GM21576 (cell line): ENCODE results near the gene TSPEAR.
"Not testable (repeated sequence)": the region's sequence is repeated elsewhere in the genome, so short reads cannot be mapped to it uniquely, and the experiment has no call there.

ENCODE experiments used
- ATAC-seq: cut with Tn5 transposase; IDR thresholded peaks from one replicate; pipeline ENCODE4 v1.9.1; 2021; ENCODE audit warnings: mild to moderate bottlenecking, moderate library complexity; ENCODE audit not compliant: unreplicated experiment

TSPEAR gene

DNA sequence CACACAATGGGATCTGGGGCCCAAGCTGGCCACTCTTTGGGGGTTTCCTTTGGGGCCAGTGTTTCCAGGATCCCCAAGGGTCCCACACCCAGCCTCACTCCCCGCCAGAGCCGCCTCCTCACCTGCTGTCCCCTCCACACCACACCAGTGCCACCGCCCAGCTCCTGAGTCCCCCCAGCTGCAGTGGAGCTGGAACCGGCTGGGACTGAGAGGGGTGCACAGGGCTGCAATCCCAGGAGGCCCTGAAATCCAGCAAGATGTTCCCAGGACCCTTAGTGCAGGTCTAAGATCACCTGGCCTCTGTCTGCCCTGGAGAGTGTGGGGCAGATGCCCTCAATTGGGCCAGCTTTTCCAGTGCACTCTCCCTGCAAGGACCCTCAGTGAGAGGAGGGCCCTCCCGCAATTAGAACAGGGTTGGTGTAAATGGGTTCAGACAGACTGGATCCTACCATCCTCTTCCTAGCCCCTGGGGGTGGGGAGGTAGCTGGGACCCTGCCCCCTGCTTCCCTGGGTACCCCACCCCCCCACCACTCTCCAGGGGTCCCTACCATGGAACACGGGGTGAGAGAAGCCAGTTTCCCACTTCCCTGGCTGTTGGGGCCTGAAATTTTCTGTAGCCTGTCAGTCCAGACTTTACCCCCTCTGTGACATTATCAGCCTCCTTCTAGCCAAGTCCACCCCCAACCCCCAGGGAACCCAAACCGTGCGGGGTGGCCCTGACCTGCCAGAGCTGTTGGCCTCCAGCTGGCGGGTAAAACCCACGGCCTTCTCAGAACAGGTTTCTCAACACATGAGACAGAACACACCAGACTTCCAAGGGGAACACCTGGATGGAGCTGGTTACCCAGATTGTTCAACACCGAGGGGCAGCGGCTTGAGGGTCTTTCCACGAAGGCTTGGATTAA is 7.4 kb downstream of the TSPEAR start:
- ATAC-seq, result no peak

DNA sequence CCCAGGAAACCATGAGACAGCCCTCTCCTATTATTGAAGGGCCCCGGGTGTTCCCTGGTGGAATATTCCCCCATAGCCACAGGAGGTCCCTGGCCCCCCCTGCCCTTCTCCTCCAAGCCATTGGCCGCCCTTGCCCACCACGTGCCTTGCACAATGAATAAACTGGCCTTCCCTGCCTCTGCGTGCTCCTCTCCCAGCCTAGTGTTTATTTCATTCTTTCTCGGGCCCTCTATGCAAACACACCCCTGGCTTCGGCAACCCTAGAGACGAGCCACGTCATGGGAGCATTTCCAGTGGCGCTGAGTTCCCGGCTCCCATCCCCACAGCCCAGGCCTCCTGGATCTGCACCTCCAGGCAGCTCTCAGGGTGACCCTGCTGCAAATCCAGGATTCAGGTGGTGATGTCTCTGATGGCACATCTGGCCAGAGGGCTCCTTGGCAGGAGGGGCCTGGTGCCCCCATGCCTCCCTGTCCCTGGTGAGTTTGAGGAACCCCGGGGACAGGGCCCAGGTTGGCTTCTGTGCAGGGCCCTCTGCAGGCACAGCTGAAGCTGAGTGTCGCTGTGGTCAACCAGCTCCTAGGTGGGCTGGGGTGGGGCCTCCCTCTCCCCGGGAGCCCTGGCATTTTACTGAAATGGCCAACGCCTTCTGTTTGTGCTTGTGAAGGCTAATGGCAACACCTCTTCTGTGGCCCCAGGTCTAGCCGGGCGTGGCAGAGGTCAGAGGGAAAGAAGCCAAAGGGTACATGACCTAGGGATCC is 8.2 kb downstream of the TSPEAR start:
- ATAC-seq, result no peak

DNA sequence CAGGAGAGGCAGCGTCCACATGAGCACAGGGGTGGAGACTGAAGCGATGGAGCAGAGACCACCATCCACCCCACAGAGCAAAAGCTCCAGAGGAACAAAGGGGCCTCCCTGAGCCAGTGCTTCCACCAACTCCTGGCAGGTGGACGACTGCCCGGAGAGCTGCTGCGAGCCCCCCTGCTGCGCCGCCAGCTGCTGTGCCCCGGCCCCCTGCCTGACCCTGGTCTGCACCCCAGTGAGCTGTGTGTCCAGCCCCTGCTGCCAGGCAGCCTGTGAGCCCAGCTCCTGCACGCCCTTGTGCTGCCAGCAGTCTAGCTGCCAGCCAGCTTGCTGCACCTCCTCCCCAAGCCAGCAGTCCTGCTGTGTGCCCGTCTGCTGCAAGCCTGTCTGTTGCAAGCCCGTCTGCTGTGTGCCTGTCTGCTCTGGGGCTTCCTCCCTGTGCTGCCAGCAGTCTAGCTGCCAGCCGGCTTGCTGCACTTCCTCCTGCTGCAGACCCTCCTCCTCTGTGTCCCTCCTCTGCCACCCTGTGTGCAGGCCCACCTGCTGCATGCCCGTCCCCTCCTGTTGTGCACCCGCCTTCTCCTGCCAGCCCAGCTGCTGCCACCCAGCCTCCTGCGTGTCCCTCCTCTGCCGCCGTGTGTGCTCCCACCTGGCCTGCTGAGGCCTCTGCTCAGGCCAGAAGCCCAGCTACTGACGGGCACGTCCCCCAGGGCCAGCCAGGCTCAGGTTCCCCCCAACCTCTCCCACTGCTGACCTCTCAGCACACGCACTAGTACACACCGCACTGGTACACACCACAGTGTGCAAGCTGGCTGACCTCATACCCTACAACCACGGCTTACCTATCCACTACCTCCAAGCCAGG is 9.0 kb downstream of the TSPEAR start:
- no peak for ATAC-seq

DNA sequence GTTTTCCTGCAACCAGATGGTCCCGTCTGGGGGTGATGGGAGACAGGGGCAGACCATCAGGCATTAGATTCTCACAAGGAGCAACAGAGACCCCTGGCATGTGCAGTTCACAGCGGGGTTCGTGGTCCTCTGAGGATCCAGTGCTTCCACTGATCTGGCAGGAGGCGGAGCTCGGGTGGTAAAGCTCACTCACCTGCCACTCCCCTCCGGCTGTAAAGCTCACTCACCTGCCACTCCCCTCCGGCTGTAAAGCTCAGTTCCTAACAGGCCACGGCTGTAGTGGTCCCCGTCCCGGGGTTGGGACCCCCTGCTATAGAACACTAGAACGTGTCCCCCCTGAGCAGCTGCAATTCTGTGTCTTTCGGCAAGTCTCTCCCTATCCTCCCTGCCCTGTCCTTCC is 9.8 kb downstream of the TSPEAR start:
- ATAC-seq, result no peak

DNA sequence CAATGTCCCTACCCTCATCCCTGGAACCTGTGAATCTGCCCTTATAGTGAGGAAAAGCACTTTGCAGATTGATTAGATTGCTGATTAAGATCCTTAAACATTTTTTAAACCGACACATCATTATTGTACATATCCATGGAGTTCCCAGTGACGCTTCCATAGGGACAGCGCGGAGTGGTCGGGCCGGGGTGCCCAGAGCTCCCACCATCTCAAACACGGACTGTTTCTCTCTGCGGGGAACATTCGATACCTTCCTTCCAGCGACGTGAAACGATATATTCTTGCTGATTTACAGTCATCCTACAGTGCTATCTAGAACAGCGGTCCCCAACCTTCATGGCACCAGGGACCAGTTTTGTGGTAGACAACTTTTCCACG is 10.4 kb downstream of the TSPEAR start:
- no peak for ATAC-seq

DNA sequence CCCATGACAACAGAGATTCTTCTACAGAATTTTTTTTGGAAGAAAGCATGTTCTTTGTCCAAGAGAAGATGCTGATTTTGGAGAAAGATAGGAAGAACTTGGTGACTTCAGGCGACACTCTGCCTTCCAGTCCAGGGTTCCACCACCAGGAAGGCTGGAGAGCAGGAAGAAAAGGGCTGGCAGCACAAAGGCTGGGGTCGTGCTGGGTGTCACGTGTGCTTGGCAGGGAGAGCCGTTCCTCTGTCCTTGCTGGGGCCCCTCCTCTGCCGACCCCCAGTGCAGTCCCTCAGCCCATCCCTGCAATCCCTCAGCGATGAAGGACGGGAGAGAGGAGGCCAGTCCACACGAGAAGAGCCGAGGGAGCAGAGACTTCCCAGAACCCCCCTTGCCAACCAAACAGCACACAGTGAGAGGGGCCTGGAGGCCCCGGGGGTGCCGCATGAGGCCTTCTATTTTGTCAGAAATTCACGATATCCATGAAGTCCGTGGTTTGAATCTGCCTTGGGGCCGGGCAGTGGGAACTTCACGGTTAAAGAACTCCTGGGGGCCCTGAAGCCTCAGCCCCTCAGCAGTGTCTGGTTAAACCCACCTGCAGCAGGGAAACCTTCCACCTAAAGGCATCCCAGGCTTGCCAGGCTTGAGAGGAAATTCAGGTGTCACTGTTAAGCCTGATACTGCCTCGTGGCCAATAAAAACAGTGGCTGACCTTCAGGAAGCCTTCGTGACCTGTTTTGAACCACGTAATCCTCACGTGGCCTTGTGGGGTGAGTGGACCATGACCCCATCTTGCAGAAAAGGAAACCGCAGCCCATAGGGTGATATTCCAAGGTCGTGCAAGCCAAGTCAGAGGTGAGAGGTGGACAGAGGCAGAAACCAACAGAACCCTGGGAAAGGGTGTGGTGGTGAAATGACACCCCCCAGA is 11.0 kb downstream of the TSPEAR start:
- no peak for ATAC-seq

DNA sequence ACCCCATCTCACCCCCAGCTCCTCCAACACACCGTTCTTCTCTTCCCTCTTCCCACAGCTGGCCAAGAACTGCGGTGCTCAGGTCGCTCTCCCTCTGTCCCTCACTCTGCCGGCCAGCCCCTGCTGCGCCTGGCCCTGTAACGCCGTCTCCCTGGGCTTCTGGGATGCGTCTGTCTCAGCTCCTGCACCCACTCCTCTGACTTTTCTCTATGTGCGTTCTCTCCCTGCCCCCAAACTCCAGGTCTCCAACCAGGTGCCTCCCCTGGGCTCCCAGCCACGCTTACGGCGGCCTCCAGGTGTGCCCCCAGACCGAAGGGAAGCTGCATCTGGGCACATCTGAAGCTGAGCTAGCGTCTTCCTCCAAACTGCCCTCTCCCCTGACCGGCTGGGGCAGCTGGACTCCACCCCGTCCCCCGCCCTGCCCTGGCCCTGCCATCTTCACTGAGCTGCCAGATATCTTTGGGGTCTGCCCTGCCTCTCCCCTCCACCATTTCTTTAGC is 11.8 kb downstream of the TSPEAR start:
- no peak for ATAC-seq

DNA sequence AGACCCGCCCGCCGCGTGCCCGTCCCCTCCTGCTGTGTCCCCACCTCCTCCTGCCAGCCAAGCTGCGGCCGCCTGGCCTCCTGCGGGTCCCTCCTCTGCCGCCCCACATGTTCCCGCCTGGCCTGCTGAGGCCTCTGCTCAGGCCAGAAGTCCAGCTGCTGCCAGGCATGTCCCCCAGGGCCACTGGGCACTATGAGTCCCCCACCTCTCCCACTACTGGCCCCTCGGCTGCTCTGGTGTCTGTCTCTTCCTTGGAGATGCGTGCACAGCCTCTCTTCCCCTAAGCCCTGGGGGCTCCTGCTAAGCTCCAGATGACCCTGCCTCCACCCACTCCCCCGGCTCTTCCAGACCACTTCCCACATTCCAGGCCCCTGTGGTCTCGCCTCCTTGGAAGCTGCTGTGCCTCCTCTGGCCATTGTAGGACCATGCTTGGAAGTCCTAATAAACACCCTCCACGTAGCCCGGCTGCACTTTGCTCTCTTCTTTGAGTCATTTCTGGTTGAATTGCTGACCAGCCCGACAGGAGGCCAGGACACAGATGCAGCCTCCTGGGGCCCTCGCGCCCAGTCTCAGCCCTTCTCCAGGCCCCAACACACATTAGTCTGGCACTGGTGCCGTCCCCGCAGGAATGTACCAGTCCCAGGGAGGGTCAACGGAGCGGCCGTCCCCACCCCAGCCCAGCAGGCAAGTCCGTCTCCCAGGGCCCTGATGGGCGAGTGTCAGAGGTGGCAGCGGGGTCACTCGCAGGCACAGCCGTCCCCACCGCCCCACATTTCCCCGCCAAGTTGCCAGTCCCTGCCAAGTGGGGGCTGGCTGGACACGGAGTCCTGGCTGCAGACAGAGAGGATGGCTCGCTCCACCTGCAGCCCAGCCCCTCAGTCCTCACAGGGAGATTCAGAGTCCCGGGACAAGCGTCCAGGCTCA is 13.3 kb downstream of the TSPEAR start:
- ATAC-seq, result no peak

DNA sequence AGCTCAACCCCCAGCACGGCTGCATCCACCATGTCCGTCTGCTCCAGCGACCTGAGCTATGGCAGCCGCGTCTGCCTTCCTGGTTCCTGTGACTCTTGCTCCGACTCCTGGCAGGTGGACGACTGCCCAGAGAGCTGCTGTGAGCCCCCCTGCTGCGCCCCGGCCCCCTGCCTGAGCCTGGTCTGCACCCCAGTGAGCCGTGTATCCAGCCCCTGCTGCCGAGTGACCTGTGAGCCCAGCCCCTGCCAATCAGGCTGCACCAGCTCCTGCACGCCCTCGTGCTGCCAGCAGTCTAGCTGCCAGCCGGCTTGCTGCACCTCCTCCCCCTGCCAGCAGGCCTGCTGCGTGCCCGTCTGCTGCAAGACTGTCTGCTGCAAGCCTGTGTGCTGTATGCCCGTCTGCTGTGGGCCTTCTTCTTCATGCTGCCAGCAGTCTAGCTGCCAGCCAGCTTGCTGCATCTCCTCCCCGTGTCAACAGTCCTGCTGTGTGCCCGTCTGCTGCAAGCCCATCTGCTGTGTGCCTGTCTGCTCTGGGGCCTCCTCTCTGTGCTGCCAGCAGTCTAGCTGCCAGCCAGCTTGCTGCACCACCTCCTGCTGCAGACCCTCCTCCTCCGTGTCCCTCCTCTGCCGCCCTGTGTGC is 14.1 kb downstream of the TSPEAR start, which contains the start of gene KRTAP10-12:
TSS of gene KRTAP10-12 (plus strand) at position 1 of the 639 bp plus-strand sequence. CDS start at position 31, 30 bp downstream.
- ATAC-seq, result not testable (repeated sequence)

DNA sequence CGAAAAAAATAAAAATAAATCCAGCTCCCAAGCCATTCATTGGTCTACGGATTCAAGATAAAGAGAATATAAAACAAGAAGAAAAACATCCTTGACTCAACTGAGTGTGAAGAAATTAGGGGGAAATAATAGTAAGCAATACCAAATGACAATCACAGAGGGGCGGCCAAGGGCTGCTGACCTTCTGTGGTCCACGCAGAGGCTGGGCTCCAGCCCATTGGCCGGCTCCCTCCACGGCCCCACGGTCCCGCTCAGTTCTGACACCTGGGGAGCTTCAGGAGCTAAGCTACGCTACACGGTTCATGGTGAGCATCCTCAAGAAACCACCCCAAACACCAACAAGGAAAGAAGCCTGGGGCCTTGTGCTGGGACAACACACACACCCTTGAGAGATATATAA is 14.8 kb downstream of the TSPEAR start:
- no peak for ATAC-seq

DNA sequence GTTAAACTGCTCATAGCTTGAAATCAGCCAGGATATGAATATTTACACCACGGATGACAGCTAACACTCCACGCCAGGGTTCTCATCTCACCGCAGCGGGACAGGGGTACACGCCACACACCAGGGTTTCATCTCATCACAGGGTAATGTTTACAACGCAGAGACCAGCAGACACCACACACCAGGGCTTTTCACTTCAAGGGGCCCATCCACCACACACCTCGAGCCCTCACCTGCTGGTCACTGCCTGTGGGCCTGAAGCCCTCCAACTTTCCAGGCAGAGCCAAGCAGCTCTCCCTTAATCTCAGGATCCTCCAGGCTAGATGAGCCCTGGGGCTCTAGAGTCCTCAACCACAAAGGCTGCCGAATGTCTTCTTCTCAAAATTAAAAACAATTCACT is 15.7 kb downstream of the TSPEAR start:
- no peak for ATAC-seq

DNA sequence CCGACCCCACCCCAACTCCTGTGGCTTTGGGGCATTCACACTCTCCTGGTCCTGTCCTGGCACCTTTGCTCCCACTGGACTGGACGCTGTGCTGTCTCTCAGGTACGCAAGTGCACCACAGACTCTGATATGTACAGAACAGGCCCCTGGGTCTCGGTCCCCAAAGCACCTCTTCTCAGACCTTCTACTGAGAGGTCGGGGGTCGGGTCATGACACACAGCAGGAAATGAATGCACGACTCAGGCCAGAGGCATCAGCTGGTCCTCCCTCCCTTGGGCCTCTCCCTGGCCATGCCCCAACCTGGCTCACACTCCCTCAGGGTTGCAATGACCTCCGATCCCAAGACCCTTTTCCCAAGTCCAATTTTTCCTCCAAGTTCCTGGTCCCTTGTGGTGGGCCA is 16.2 kb downstream of the TSPEAR start:
- no peak for ATAC-seq

DNA sequence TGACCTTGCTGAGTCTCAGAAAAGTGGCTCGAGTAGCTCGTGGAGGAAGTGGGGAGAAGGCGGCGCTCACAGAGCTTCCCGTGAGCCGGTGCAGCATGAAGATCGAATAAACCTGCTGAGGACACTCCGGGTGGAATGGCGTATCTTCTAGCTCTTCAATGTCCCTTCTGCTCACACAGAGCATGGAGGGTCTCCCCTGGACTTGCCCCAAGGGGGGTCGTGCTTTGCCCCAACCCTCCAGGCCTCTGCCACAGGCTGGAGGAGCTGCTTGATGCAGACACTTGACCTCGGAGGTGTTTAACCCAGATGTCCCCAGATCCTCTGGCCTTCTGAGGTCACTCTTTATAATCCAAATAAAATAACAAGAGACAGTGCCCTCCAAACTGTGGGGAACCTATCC is 16.6 kb downstream of the TSPEAR start:
- ATAC-seq, result no peak

DNA sequence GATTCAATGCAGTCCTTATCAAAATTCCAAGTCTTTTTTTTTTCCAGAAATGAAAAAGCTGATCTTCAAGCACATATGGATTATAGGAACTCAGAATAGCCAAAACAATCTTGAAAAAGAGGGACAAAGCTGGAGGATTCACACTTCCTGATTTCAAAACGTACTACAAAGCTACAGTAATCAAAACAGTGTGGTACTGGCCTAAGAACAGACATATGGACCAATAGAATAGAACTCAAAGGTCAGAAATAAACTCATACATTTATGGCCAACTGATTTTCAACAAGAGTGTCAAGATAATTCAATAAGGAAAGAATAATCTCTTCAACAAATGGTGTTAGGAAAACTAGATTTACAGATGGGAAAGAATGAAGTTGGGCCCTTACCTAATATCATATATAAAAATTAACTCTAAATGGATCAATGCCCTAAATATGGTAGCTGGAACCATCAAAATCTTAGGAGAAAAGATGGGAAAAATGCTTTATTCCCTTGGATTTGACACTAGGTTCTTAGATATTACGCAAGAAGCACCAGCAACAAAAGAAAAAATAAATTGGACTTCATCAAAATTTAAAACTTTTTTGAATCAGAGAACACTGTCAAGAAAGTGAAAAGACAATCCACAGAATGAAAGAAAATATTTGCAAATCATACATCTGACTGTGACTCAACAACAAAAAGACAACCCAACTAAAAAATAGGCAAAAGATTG is 18.4 kb downstream of the TSPEAR start:
- ATAC-seq, result no peak

DNA sequence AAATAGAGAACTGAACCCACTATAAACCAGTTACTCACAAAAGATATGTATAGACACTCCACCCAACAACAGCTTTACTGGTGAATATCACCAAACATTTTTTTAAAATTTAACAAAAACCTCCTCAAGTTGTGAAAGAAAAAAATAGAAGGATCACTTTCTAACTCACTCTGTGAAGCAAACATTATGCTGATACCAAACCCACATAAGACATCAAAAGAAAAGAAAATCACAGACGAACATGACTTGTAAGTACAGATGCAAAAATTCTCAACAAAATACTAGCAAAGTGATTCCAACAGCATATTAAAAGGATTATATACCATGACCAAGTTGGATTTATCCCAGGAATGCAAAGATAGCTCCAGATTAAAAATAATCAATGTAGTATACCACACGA is 19.7 kb downstream of the TSPEAR start:
- no peak for ATAC-seq

DNA sequence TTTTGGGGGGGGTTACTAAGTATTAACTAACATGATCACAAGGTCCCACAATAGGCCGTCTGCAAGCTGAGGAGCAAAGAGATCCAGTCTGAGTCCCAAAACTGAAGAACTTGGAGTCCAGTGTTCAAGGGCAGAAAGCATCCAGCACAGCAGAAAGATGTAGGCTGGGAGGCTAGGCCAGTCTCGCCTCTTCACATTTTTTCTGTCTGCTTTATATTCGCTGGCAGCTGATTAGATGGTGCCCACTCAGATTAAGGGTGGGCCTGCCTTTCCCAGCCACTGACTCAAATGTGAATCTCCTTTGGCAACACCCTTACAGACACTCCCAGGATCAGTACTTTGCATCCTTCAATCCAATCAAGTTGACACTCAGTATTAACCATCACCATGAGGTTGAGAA is 21.6 kb downstream of the TSPEAR start:
- ATAC-seq, result not testable (repeated sequence)

DNA sequence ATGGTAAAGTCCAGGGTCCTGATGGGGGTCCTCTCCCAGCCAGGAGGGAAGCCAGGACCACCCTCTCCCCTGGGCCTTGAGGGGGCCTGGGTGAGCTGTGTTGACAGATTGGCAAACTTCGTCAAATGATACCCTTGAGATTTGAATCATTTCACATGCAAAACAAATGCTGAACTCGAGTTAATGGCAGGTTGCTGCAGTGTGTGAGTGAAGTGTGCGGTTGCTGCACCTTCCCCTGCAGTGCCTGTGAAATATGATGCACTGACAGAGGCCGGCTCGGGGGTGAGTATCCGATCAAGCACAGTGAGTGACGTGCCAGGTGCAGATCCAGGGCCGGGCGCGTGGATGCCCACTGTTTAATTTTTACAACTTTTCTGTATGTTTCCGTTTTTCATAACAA is 23.7 kb downstream of the TSPEAR start:
- ATAC-seq, result no peak
